GM12873 (cell line): Measurements from ENCODE around the gene INSL6.

ENCODE experiments used
- TF ChIP-seq, protein P1 (sequence below): IDR thresholded peaks from 2 replicates; pipeline ENCODE4 v1.5.1; 2012; ENCODE audit warnings: low read depth, mild to moderate bottlenecking, moderate library complexity, low read length, control low read depth; ENCODE audit not compliant: insufficient read depth; ENCODE audit errors: missing control alignments

The INSL6 gene, protein sequence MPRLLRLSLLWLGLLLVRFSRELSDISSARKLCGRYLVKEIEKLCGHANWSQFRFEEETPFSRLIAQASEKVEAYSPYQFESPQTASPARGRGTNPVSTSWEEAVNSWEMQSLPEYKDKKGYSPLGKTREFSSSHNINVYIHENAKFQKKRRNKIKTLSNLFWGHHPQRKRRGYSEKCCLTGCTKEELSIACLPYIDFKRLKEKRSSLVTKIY

DNA sequence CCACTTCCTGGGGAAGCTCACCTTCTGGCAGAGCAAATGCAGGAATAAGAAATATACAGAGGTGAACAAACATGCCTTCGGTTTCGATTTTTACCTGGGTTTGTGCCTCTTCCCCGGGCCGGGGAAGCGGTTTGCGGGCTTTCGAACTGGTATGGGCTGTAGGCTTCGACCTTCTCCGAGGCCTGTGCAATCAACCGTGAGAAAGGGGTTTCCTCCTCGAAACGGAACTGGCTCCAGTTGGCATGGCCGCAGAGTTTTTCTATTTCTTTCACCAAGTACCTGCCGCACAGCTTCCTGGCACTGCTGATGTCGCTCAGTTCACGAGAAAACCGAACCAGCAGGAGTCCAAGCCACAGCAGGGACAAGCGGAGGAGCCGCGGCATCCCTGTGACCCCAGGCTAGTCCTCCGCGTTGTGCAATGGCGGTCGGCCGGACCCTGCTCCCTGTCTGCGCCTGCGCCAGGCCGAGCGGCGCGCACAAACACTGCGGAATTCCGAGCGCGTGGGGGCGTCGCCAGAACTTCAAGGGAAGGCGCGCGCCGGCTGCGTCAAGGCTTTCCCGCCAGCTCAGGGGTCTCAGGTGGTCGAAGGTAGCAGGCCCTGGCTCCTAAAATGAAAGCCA lies at the start of gene INSL6:
Gene INSL6, minus strand, starts transcription at position 420 of the 621 bp plus-strand sequence. Its CDS starts 37 bp downstream, at position 383.
- TF ChIP-seq, protein P1, sequence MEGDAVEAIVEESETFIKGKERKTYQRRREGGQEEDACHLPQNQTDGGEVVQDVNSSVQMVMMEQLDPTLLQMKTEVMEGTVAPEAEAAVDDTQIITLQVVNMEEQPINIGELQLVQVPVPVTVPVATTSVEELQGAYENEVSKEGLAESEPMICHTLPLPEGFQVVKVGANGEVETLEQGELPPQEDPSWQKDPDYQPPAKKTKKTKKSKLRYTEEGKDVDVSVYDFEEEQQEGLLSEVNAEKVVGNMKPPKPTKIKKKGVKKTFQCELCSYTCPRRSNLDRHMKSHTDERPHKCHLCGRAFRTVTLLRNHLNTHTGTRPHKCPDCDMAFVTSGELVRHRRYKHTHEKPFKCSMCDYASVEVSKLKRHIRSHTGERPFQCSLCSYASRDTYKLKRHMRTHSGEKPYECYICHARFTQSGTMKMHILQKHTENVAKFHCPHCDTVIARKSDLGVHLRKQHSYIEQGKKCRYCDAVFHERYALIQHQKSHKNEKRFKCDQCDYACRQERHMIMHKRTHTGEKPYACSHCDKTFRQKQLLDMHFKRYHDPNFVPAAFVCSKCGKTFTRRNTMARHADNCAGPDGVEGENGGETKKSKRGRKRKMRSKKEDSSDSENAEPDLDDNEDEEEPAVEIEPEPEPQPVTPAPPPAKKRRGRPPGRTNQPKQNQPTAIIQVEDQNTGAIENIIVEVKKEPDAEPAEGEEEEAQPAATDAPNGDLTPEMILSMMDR: no peak

DNA sequence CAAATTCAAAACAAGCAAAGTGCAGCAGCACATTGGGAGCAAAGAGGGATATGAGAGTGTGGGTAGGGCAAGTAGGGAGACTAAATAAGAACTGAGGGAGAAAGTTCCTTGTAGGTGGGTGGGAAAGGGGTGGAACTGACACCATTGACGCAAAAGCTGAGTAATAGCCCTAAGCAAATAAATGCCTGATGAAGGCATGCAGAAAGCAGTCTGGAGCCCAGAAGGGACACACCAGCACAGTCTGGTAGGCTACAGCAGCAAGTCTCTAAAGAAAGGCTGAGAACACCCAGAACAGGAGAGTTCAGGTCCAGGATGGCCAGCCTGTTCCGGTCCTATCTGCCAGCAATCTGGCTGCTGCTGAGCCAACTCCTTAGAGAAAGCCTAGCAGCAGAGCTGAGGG lies 45.8 kb upstream of the INSL6 start, which contains the start of gene INSL4:
Gene INSL4, plus strand, starts transcription at position 208 of the 400 bp plus-strand sequence. Its CDS starts 105 bp downstream, at position 313.
- TF ChIP-seq, protein P1: no peak

DNA sequence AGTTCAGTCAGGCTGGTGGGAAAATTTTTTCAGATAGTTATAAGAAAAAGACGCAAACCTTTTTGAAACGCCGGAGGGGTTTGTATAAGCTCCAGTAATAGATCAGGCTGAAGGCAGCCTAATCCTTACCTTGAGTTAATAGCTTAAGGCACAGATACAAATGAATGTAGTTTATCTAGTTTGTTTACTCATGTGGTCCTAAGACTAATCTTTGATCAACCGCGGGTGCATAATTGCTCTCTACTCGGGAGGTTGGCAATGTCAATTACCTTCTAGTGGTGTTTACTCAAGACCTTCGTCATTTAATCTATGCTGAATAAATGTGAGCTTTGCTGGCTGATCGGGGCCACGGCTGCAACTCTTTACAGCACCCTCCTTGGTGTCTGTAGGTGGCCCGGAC lies 45.1 kb upstream of the INSL6 start:
- TF ChIP-seq, protein P1: no peak

DNA sequence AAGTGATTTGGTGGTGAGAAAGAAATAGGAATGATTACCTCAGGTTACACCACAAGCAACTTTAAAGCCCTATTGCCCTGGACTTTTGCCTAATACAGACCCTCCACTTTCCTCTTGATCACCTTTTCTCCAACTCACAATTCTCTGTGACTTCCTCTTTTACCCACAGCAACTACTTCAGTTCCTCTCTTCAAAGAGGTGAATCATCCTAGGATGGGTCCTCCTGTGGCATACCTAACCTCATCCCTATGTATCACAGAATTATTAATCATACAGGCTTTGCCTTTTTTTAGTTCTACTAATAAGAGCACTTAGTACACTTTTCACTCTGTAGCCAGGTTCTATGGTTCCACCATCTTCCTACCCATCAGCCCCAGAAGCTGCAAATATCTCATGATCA lies 19.6 kb upstream of the INSL6 start:
- TF ChIP-seq, protein P1: no peak

DNA sequence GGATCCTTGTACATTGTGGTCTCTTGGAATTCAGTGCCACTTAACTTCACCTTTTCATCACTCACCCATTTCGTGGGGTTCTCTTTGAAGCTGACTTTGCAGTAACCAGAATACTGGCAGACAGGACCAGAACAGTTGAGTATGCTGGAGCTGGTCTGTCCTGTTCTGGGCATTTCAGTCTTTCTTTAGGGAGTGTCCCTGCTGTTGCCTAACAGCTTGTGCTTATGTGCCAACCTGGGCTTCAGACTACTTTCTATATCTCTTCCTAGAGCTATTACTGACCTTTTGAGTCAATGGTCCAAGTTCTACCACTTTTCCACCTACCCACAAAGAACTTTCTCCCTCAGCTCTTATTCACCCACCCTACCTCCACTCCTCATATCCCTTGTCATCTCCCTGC lies 10.0 kb upstream of the INSL6 start:
- TF ChIP-seq, protein P1: no peak

DNA sequence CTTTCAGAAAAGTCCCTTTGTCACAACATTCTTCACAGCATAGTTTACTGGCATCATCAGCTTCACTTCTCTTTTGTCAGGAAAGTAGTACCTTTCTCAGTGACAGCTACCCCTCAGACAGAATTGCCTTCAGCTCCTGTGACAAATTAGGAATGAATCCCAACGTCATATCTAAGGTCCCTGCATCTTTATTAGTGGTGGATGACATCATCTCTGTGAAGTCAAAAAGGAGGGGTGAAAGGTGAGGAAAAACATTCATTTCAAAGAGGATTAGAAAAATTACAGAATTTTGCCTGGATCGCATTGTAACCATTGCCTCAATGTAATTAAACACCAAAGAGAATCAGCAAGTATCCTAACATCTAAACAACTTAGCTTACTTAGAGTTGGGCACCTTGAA lies 7.9 kb upstream of the INSL6 start:
- TF ChIP-seq, protein P1: no peak

DNA sequence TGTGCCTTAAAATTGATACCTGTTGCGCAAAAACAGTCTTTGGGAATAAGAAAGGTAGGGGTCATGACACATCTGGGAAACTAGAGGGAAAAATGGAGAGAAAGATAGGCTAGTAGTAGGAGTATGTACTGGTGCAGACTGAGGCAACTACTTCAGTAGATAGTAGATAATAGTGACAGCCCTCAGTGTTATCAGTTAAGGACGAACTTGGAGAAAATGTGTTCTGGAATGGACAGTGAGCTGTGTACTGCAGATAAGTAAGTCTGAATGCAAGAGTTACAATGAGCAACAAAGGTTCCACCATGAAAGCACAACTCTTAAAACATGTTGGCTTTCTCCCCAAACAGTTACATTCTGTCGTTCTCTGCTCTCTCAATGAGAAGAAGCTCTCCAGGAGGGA lies 6.5 kb upstream of the INSL6 start:
- TF ChIP-seq, protein P1: no peak
